ENCODE measurements around the gene FERMT2. TPM values are rescaled to one million over a fixed set of nuclear protein-coding genes. Genes with fewer than 3 reads are reported as not detected.
A peak's percentile ranks its signal among the peaks of the same experiment; 100 is the strongest.

The FERMT2 gene
- 197 TPM for polyA plus RNA-seq (2013, experiment 1 of 2)
- 198 TPM for polyA plus RNA-seq (2013, experiment 2 of 2)

DNA sequence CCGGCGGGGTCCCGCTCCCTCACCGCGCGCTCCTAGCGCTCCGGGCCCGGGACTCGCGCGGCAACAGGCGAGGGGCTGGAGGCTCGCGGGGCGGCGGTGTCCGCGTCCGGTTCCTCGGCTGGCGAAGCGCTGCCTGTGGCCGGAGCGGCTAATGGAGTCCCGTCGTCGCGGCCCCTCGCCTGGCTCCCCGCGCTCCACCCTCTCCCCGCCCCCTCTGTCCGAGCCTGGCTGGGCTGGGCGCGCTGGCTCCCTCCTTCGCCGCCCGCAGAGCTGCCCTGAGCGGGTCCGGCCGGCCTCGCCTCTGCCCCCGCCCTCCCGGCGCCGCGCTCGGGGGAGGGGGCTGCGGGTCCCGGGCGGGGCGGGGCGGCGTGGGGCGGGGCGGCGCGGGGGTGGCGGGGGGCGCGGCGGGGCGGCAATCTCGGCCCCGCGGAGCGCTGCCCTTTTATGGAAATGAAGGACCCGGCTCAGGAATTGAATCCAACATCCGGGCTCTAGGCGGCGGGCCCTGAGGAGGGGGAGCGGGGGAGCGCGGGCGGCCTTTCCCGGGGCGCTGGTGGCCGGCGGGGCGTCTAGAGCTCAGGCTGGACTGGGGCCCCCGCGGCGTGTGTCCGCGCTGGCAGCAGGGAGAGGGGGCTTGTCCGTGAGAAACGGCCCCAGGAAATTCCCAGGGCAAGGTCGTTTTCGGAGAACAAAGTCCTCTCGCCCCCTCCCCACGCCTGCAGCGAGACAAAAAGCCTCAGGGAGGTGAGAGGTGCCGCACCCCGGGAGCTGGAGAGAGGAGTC, at the start of gene FERMT2:
FERMT2 (minus strand) TSS at position 153 of the 783 bp plus-strand sequence. CDS start 482 bp downstream, outside the sequence.
- peaks cover 21% of the 10 kb centered on the region for H3K4me1 ChIP-seq (ENCODE audit: control insufficient read depth, insufficient read depth, low read length, poor library complexity, severe bottlenecking)
- H3K36me3 ChIP-seq (ENCODE audit: control insufficient read depth, insufficient read depth, low read length): peaks cover 19% of the 10 kb centered on the region
- H3K4me3 ChIP-seq (ENCODE audit: extremely low read depth, insufficient read depth, low read length, poor library complexity, severe bottlenecking): peak within 1 kb of the TSS; percentile 90
- no peaks in the 10 kb centered on the region for H3K9me3 ChIP-seq (ENCODE audit: control insufficient read depth, low read length)
- WGBS, 2 experiments (ENCODE audit: insufficient coverage in 2 of 2): 0 to 1% methylated on average over 46 to 54 of the region's 95 CpGs
- H3K27ac ChIP-seq (ENCODE audit: low read depth, low read length, severe bottlenecking): peak within 1 kb of the TSS; percentile 98

GRCh38 chr14:52998376-52999015, 47.6 kb upstream of the FERMT2 start:
- H3K4me1 ChIP-seq (ENCODE audit: control insufficient read depth, insufficient read depth, low read length, poor library complexity, severe bottlenecking): no peaks in the 10 kb centered on the region
- no peak overlapping the region for H3K27ac ChIP-seq (ENCODE audit: low read depth, low read length, severe bottlenecking)
- H3K9me3 ChIP-seq (ENCODE audit: control insufficient read depth, low read length): no peaks in the 10 kb centered on the region
- no peaks in the 10 kb centered on the region for H3K36me3 ChIP-seq (ENCODE audit: control insufficient read depth, insufficient read depth, low read length)
- H3K4me3 ChIP-seq (ENCODE audit: extremely low read depth, insufficient read depth, low read length, poor library complexity, severe bottlenecking): no peak overlapping the region
- 96 to 98% methylated on average over 5 to 6 of the region's 6 CpGs for WGBS, 2 experiments (ENCODE audit: insufficient coverage in 2 of 2)

DNA sequence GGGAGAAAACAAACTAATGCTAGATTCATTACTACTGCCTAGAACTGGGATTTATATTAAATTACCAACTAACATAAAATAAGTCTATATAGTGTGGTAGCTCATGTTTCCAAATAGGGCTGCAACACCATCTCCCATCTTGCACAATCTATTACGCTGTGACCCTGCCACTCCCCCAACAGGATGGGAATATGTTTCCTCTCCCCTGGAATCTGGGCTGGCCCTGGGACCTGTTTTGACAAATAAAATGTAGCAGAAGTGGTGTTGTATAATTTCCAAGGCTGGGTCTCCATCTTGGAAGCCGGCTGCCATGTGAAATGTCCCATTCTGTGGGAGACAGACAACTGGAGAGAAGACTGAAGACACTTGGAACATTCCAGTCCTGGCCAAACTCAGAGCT, 45.6 kb upstream of the FERMT2 start:
- no peak overlapping the region for H3K27ac ChIP-seq (ENCODE audit: low read depth, low read length, severe bottlenecking)
- H3K9me3 ChIP-seq (ENCODE audit: control insufficient read depth, low read length): no peaks in the 10 kb centered on the region
- H3K4me3 ChIP-seq (ENCODE audit: extremely low read depth, insufficient read depth, low read length, poor library complexity, severe bottlenecking): no peak overlapping the region
- 100% methylated on average over 1 of the region's 2 CpGs for WGBS, 2 experiments (ENCODE audit: insufficient coverage in 2 of 2)
- no peaks in the 10 kb centered on the region for H3K4me1 ChIP-seq (ENCODE audit: control insufficient read depth, insufficient read depth, low read length, poor library complexity, severe bottlenecking)
- H3K36me3 ChIP-seq (ENCODE audit: control insufficient read depth, insufficient read depth, low read length): no peaks in the 10 kb centered on the region

GRCh38 chr14:52995998-52996397, 45.1 kb upstream of the FERMT2 start:
- Histone ChIP-seq H3K9me3 (ENCODE audit: control insufficient read depth, low read length) (no peaks in the 10 kb centered on the region), H3K4me1 (ENCODE audit: control insufficient read depth, insufficient read depth, low read length, poor library complexity, severe bottlenecking) (no peaks in the 10 kb centered on the region), H3K4me3 (ENCODE audit: extremely low read depth, insufficient read depth, low read length, poor library complexity, severe bottlenecking) (no peak overlapping the region), H3K36me3 (ENCODE audit: control insufficient read depth, insufficient read depth, low read length) (no peaks in the 10 kb centered on the region), H3K27ac (ENCODE audit: low read depth, low read length, severe bottlenecking) (no peak overlapping the region)
- WGBS, 2 experiments (ENCODE audit: insufficient coverage in 2 of 2): 100% methylated on average over 1 of the region's 1 CpG

- Histone ChIP-seq H3K36me3 (ENCODE audit: control insufficient read depth, insufficient read depth, low read length) (no peaks in the 10 kb centered on the region), H3K4me1 (ENCODE audit: control insufficient read depth, insufficient read depth, low read length, poor library complexity, severe bottlenecking) (no peaks in the 10 kb centered on the region), H3K27ac (ENCODE audit: low read depth, low read length, severe bottlenecking) (no peak overlapping the region), H3K4me3 (ENCODE audit: extremely low read depth, insufficient read depth, low read length, poor library complexity, severe bottlenecking) (no peak overlapping the region), H3K9me3 (ENCODE audit: control insufficient read depth, low read length) (no peaks in the 10 kb centered on the region)
- 100% methylated on average over 1 of the region's 1 CpG; no CpG with 5 or more reads in 1 of the 2 experiments for WGBS, 2 experiments (ENCODE audit: insufficient coverage in 2 of 2)
Measured at GRCh38 chr14:52992236-52992870, 41.5 kb upstream of the FERMT2 start.

DNA sequence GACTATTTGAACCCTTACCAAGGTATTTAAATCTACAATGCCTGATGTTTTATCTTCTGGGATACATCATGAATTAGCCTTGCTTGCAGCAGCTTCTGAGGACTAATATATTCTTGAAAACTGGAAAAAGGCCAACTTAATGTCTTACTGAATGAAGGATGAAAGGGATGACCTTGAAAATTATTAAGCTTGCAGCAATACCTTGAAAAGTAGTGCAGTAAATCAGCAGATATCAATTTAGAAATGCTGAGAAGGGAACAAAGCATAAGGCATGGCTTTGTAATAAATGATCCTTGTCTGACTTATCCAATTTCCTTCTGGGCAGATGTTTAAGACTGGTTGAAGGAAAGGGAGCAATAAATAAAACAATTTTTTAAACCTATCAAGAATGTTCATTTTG, 37.3 kb upstream of the FERMT2 start:
- Histone ChIP-seq H3K36me3 (ENCODE audit: control insufficient read depth, insufficient read depth, low read length) (no peaks in the 10 kb centered on the region), H3K9me3 (ENCODE audit: control insufficient read depth, low read length) (no peaks in the 10 kb centered on the region), H3K4me1 (ENCODE audit: control insufficient read depth, insufficient read depth, low read length, poor library complexity, severe bottlenecking) (no peaks in the 10 kb centered on the region), H3K27ac (ENCODE audit: low read depth, low read length, severe bottlenecking) (no peak overlapping the region), H3K4me3 (ENCODE audit: extremely low read depth, insufficient read depth, low read length, poor library complexity, severe bottlenecking) (no peak overlapping the region)

- no peaks in the 10 kb centered on the region for H3K9me3 ChIP-seq (ENCODE audit: control insufficient read depth, low read length)
- WGBS, 2 experiments (ENCODE audit: insufficient coverage in 2 of 2): 79 to 81% methylated on average over 3 of the region's 3 CpGs
- H3K27ac ChIP-seq (ENCODE audit: low read depth, low read length, severe bottlenecking): no peak overlapping the region
- no peaks in the 10 kb centered on the region for H3K36me3 ChIP-seq (ENCODE audit: control insufficient read depth, insufficient read depth, low read length)
- no peak overlapping the region for H3K4me3 ChIP-seq (ENCODE audit: extremely low read depth, insufficient read depth, low read length, poor library complexity, severe bottlenecking)
- H3K4me1 ChIP-seq (ENCODE audit: control insufficient read depth, insufficient read depth, low read length, poor library complexity, severe bottlenecking): no peaks in the 10 kb centered on the region
Measured at GRCh38 chr14:52987514-52987913, 36.7 kb upstream of the FERMT2 start.

- H3K36me3 ChIP-seq (ENCODE audit: control insufficient read depth, insufficient read depth, low read length): no peaks in the 10 kb centered on the region
- no peaks in the 10 kb centered on the region for H3K9me3 ChIP-seq (ENCODE audit: control insufficient read depth, low read length)
- WGBS, 2 experiments (ENCODE audit: insufficient coverage in 2 of 2): 100% methylated on average over 1 of the region's 2 CpGs
- no peaks in the 10 kb centered on the region for H3K4me1 ChIP-seq (ENCODE audit: control insufficient read depth, insufficient read depth, low read length, poor library complexity, severe bottlenecking)
- H3K4me3 ChIP-seq (ENCODE audit: extremely low read depth, insufficient read depth, low read length, poor library complexity, severe bottlenecking): no peak overlapping the region
- no peak overlapping the region for H3K27ac ChIP-seq (ENCODE audit: low read depth, low read length, severe bottlenecking)
Measured at GRCh38 chr14:52987042-52987441, 36.2 kb upstream of the FERMT2 start.

- no peaks in the 10 kb centered on the region for H3K36me3 ChIP-seq (ENCODE audit: control insufficient read depth, insufficient read depth, low read length)
- H3K4me1 ChIP-seq (ENCODE audit: control insufficient read depth, insufficient read depth, low read length, poor library complexity, severe bottlenecking): no peaks in the 10 kb centered on the region
- no CpG with 5 or more reads among the region's 3 CpGs for WGBS, 2 experiments (ENCODE audit: insufficient coverage in 2 of 2)
- H3K27ac ChIP-seq (ENCODE audit: low read depth, low read length, severe bottlenecking): no peak overlapping the region
- no peaks in the 10 kb centered on the region for H3K9me3 ChIP-seq (ENCODE audit: control insufficient read depth, low read length)
- H3K4me3 ChIP-seq (ENCODE audit: extremely low read depth, insufficient read depth, low read length, poor library complexity, severe bottlenecking): no peak overlapping the region
Measured at GRCh38 chr14:52977798-52978197, 26.9 kb upstream of the FERMT2 start.

GRCh38 chr14:52974406-52974805, 23.6 kb upstream of the FERMT2 start:
- Histone ChIP-seq H3K4me3 (ENCODE audit: extremely low read depth, insufficient read depth, low read length, poor library complexity, severe bottlenecking) (no peak overlapping the region), H3K4me1 (ENCODE audit: control insufficient read depth, insufficient read depth, low read length, poor library complexity, severe bottlenecking) (no peaks in the 10 kb centered on the region), H3K36me3 (ENCODE audit: control insufficient read depth, insufficient read depth, low read length) (no peaks in the 10 kb centered on the region), H3K27ac (ENCODE audit: low read depth, low read length, severe bottlenecking) (no peak overlapping the region), H3K9me3 (ENCODE audit: control insufficient read depth, low read length) (no peaks in the 10 kb centered on the region)
